Thyroid gland (tissue), 4 donors: ENCODE measurements around the gene DMD. TPM values are rescaled to one million over a fixed set of nuclear protein-coding genes. Genes with fewer than 3 reads are reported as not detected.
"Not testable (repeated sequence)": the region's sequence is repeated elsewhere in the genome, so short reads cannot be mapped to it uniquely, and the experiment has no call there.

ENCODE experiments used
- DNase-seq, 2 donors: peaks; one replicate each; pipeline ENCODE4 v3.0.0-alpha.2; 2019
- H3K27ac ChIP-seq, 3 donors: fragments of 200-600 bp; sonication (generic); 1 replicate in 2 of 3; 2 replicates in 1 of 3; pipeline ENCODE4 v1.5.1; 2016 to 2019; ENCODE audit warnings: mild to moderate bottlenecking in 1 of 3, moderate library complexity in 1 of 3
- H3K27me3 ChIP-seq: fragments of 200-600 bp; sonication (generic); one replicate; pipeline ENCODE4 v1.5.1; 2019
- H3K36me3 ChIP-seq, 2 donors: fragments of 200-600 bp; sonication (generic); one replicate each; pipeline ENCODE4 v1.5.1; 2016 to 2019
- H3K4me1 ChIP-seq, 2 donors: fragments of 200-600 bp; sonication (generic); one replicate each; pipeline ENCODE4 v1.5.1; 2017 to 2019
- H3K4me3 ChIP-seq, 3 donors: fragments of 200-600 bp; sonication (generic); replicated peaks in 1 of 3; 1 replicate in 2 of 3; 2 replicates in 1 of 3; pipeline ENCODE4 v1.5.1; 2016; ENCODE audit warnings: mild to moderate bottlenecking in 1 of 3
- H3K9me3 ChIP-seq: fragments of 200-600 bp; sonication (generic); one replicate; pipeline ENCODE4 v1.5.1; 2017
- CTCF ChIP-seq, 6 experiments: fragments of 200-600 bp in 3 of 6; fragments of 450-650 bp in 3 of 6; sonication (generic) in 3 of 6; IDR thresholded peaks; one replicate each; pipeline ENCODE4 v1.5.1; 2016 to 2019; ENCODE audit warnings: antibody characterized with exemption in 6 of 6, mild to moderate bottlenecking in 2 of 6, inconsistent platforms in 1 of 6, moderate library complexity in 1 of 6
- POLR2A ChIP-seq, 2 donors: fragments of 450-650 bp; IDR thresholded peaks; one replicate each; pipeline ENCODE4 v1.6.1; 2017; ENCODE audit warnings: antibody characterized with exemption in 2 of 2, mild to moderate bottlenecking in 2 of 2, moderate library complexity in 1 of 2
- WGBS, 2 donors: methylation state at CpG; one replicate each; pipeline ENCODE4 v1.1.5; 2017; 5-methylcytosine and 5-hydroxymethylcytosine counted together
- intact Hi-C: fragments of 100-400 bp; cut with DNase I; formaldehyde crosslinking; loops from one replicate; pipeline ENCODE4 v1.15.1; 2023
- total RNA-seq, 4 donors: library from RNA; depleted of rRNA; stranded (reverse); fragments of >200 nt; gene quantifications; one replicate each; pipeline ENCODE4 v1.2.3, GENCODE V29; 2016

The DMD gene
- total RNA-seq, 4 donors from 2014 or later, result 16.5 to 24.0 (median 21.7) TPM

- H3K4me3 ChIP-seq, result no peak overlapping the region
- no peaks in the 10 kb centered on the region for H3K4me1 ChIP-seq
- no peaks in the 10 kb centered on the region for H3K36me3 ChIP-seq
- H3K9me3 ChIP-seq, result no peaks in the 10 kb centered on the region
- no peaks in the 10 kb centered on the region for H3K27me3 ChIP-seq
- TF ChIP-seq CTCF (IDR thresholded peaks at IDR 0.05), result no peak
- no peak for TF ChIP-seq POLR2A (IDR thresholded peaks at IDR 0.05)
- no peak for DNase-seq
- intact Hi-C loops, result no loop called here
- H3K27ac ChIP-seq, result no peak overlapping the region
Observed at GRCh38 chrX:33087411-33087810, 123.9 kb downstream of the DMD start.

GRCh38 chrX:33086886-33087285, 124.5 kb downstream of the DMD start:
- DNase-seq, result no peak
- intact Hi-C loops, result no loop called here
- Histone ChIP-seq H3K4me3 (no peak overlapping the region), H3K36me3 (no peaks in the 10 kb centered on the region), H3K27me3 (no peaks in the 10 kb centered on the region), H3K27ac (no peak overlapping the region), H3K9me3 (no peaks in the 10 kb centered on the region), H3K4me1 (no peaks in the 10 kb centered on the region)
- WGBS, 2 donors, result 82 to 86% methylated on average over 1 of the region's 1 CpG
- TF ChIP-seq POLR2A (IDR thresholded peaks at IDR 0.05) (no peak), CTCF (IDR thresholded peaks at IDR 0.05) (no peak)

GRCh38 chrX:33082371-33082770, 129.0 kb downstream of the DMD start:
- H3K9me3 ChIP-seq, result no peaks in the 10 kb centered on the region
- 75 to 87% methylated on average over 1 of the region's 1 CpG for WGBS, 2 donors
- H3K27ac ChIP-seq, result no peak overlapping the region
- no peaks in the 10 kb centered on the region for H3K4me1 ChIP-seq
- no peaks in the 10 kb centered on the region for H3K36me3 ChIP-seq
- H3K27me3 ChIP-seq, result no peaks in the 10 kb centered on the region
- TF ChIP-seq CTCF (IDR thresholded peaks at IDR 0.05) (no peak), POLR2A (IDR thresholded peaks at IDR 0.05) (no peak)
- intact Hi-C loops, result no loop called here
- no peak overlapping the region for H3K4me3 ChIP-seq
- no peak for DNase-seq

GRCh38 chrX:33078273-33078672, 133.1 kb downstream of the DMD start:
- H3K36me3 ChIP-seq, result no peaks in the 10 kb centered on the region
- H3K9me3 ChIP-seq, result no peaks in the 10 kb centered on the region
- H3K27ac ChIP-seq, result no peak overlapping the region
- no peak for TF ChIP-seq POLR2A (IDR thresholded peaks at IDR 0.05)
- no peak for TF ChIP-seq CTCF (IDR thresholded peaks at IDR 0.05)
- no peaks in the 10 kb centered on the region for H3K27me3 ChIP-seq
- DNase-seq, result no peak
- no peak overlapping the region for H3K4me3 ChIP-seq
- intact Hi-C loops, result no loop called here
- WGBS, 2 donors, result 89 to 93% methylated on average over 3 of the region's 3 CpGs
- H3K4me1 ChIP-seq, result no peaks in the 10 kb centered on the region

- H3K4me1 ChIP-seq, H3K27me3 ChIP-seq, H3K36me3 ChIP-seq, DNase-seq, H3K9me3 ChIP-seq, intact Hi-C loops, H3K27ac ChIP-seq, H3K4me3 ChIP-seq: not testable (repeated sequence)
- 94 to 98% methylated on average over 11 of the region's 11 CpGs for WGBS, 2 donors
Observed at GRCh38 chrX:33073660-33074059, 137.7 kb downstream of the DMD start.

- WGBS, 2 donors, result 91 to 95% methylated on average over 1 of the region's 1 CpG
- Histone ChIP-seq H3K9me3 (no peaks in the 10 kb centered on the region), H3K36me3 (no peaks in the 10 kb centered on the region), H3K4me1 (no peaks in the 10 kb centered on the region), H3K27ac (no peak overlapping the region), H3K4me3 (no peak overlapping the region), H3K27me3 (no peaks in the 10 kb centered on the region)
- intact Hi-C loops, result no loop called here
- TF ChIP-seq CTCF (IDR thresholded peaks at IDR 0.05) (no peak), POLR2A (IDR thresholded peaks at IDR 0.05) (no peak)
- no peak for DNase-seq
Observed at GRCh38 chrX:33065415-33065814, 145.9 kb downstream of the DMD start.
